H1 (cell line): ENCODE data around the gene ZFAND3. TPM values are rescaled to one million over a fixed set of nuclear protein-coding genes. Genes with fewer than 3 reads are reported as not detected.

Experiments
- CTCF ChIA-PET: fragments of 300-600 bp; sonication (Branson Sonifier 250); formaldehyde crosslinking; loops from one replicate; lab custom pipeline; 2021; ENCODE audit not compliant: partially characterized antibody; lab: Charles Lee
- POLR2A ChIA-PET: fragments of 300-600 bp; sonication (Branson Sonifier 250); formaldehyde crosslinking; loops from one replicate; lab custom pipeline; 2021; ENCODE audit warnings: inconsistent platforms; ENCODE audit not compliant: partially characterized antibody; lab: Charles Lee
- DNase-seq, 2 experiments: peaks; one replicate each; pipeline versions ENCODE4 v3.0.0 to v3.0.0-alpha.2; 2010 to 2022; ENCODE audit warnings: low spot score in 2 of 2, low read depth in 1 of 2, mixed read lengths in 1 of 2
- FAIRE-seq: peaks from 2 replicates; lab custom pipeline; 2011; peaks lifted over from hg19 to GRCh38; lab: Jason Lieb, UNC
- H2AFZ ChIP-seq: 2 replicates; pipeline ENCODE4 v1.8.1; 2012; ENCODE audit warnings: low read length, inconsistent platforms
- H2AK5ac ChIP-seq: 2 replicates; pipeline ENCODE4 v1.6.1; 2013; ENCODE audit warnings: low read depth, low read length
- H2BK120ac ChIP-seq: replicated peaks from 2 replicates; pipeline ENCODE3; 2013; ENCODE audit warnings: low read depth, low read length, inconsistent platforms
- H2BK12ac ChIP-seq: 2 replicates; pipeline ENCODE4 v1.6.1; 2013; ENCODE audit warnings: low read depth, low read length
- H2BK15ac ChIP-seq: 2 replicates; pipeline ENCODE4 v1.6.1; 2013; ENCODE audit warnings: low read length
- H2BK20ac ChIP-seq: 2 replicates; pipeline ENCODE4 v1.6.1; 2013; ENCODE audit warnings: low read length
- H2BK5ac ChIP-seq: 2 replicates; pipeline ENCODE4 v1.6.1; 2013; ENCODE audit warnings: low read depth, low read length
- H3K14ac ChIP-seq: 2 replicates; pipeline ENCODE4 v1.6.1; 2013; ENCODE audit warnings: inconsistent platforms; ENCODE audit not compliant: insufficient read length
- H3K18ac ChIP-seq: 2 replicates; pipeline ENCODE4 v1.6.1; 2013; ENCODE audit warnings: low read length; ENCODE audit errors: extremely low read depth
- H3K23ac ChIP-seq: 2 replicates; pipeline ENCODE4 v1.6.1; 2013; ENCODE audit warnings: inconsistent platforms; ENCODE audit not compliant: insufficient read length
- H3K23me2 ChIP-seq: 2 replicates; pipeline ENCODE4 v1.6.1; 2013; ENCODE audit warnings: low read depth, low read length
- H3K27ac ChIP-seq: 2 replicates; pipeline ENCODE4 v1.6.1; 2011; ENCODE audit warnings: low read depth, low read length, inconsistent platforms
- H3K27me3 ChIP-seq, 4 experiments: replicated peaks in 1 of 4; 1 replicate in 1 of 4; 2 replicates in 3 of 4; pipeline versions ENCODE4 v1.6.1 to v1.8.1; 2011 to 2013; ENCODE audit warnings: low read length in 3 of 4, mild to moderate bottlenecking in 3 of 4, inconsistent platforms in 2 of 4, mixed read lengths in 2 of 4, moderate library complexity in 1 of 4; ENCODE audit not compliant: control insufficient read depth in 3 of 4, insufficient read depth in 3 of 4; ENCODE audit errors: extremely low read depth in 1 of 4
- H3K36me3 ChIP-seq, 4 experiments: 2 replicates each; pipeline versions ENCODE4 v1.6.1 to v1.8.1; 2011 to 2013; ENCODE audit warnings: mild to moderate bottlenecking in 4 of 4, low read length in 3 of 4, moderate library complexity in 2 of 4, control low read depth in 1 of 4, inconsistent platforms in 1 of 4; ENCODE audit not compliant: insufficient read depth in 4 of 4, control insufficient read depth in 2 of 4
- H3K4ac ChIP-seq: replicated peaks from 2 replicates; pipeline ENCODE3; 2013; ENCODE audit warnings: low read length, low read depth, mixed read lengths, inconsistent platforms; ENCODE audit not compliant: insufficient read length
- H3K4me1 ChIP-seq, 4 experiments: replicated peaks in 1 of 4; 1 replicate in 1 of 4; 2 replicates in 3 of 4; pipeline versions ENCODE4 v1.6.1 to v1.8.1; 2011 to 2013; ENCODE audit warnings: low read length in 3 of 4, inconsistent platforms in 2 of 4, mixed read lengths in 1 of 4; ENCODE audit not compliant: insufficient read depth in 4 of 4, control insufficient read depth in 3 of 4
- H3K4me2 ChIP-seq, 2 experiments: 2 replicates each; pipeline versions ENCODE4 v1.6.1 to v1.8.1; 2011 to 2013; ENCODE audit warnings: low read depth in 2 of 2, low read length in 2 of 2, control low read depth in 1 of 2, inconsistent platforms in 1 of 2, mild to moderate bottlenecking in 1 of 2; ENCODE audit not compliant: insufficient read depth in 1 of 2
- H3K4me3 ChIP-seq, 4 experiments: fragments of 200-600, 300-600 bp in 1 of 4; sonication (generic), shearing (Covaris generic), sonication (Bioruptor Twin) in 1 of 4; 2 replicates each; pipeline versions ENCODE4 v1.5.1 to v1.8.1; 2011 to 2016; ENCODE audit warnings: low read length in 4 of 4, low read depth in 3 of 4, control low read depth in 2 of 4, inconsistent platforms in 2 of 4, mild to moderate bottlenecking in 2 of 4, mixed read lengths in 1 of 4, moderate library complexity in 1 of 4; ENCODE audit not compliant: insufficient read depth in 2 of 4; ENCODE audit errors: extremely low read depth in 1 of 4
- H3K56ac ChIP-seq: replicated peaks from 2 replicates; pipeline ENCODE3; 2013; ENCODE audit warnings: low read depth, mild to moderate bottlenecking, mixed read lengths, low read length, inconsistent platforms; ENCODE audit not compliant: insufficient read length
- H3K79me1 ChIP-seq: 2 replicates; pipeline ENCODE4 v1.6.1; 2013; ENCODE audit warnings: low read depth, low read length, control low read depth
- H3K79me2 ChIP-seq, 2 experiments: 2 replicates each; pipeline versions ENCODE4 v1.6.1 to v1.8.1; 2012 to 2013; ENCODE audit warnings: low read length in 2 of 2, mild to moderate bottlenecking in 2 of 2, inconsistent platforms in 1 of 2; ENCODE audit not compliant: insufficient read depth in 2 of 2, control insufficient read depth in 1 of 2
- H3K9ac ChIP-seq, 4 experiments: replicated peaks in 1 of 4; 1 replicate in 1 of 4; 2 replicates in 3 of 4; pipeline versions ENCODE4 v1.6.1 to v1.8.1; 2011 to 2013; ENCODE audit warnings: low read depth in 3 of 4, low read length in 3 of 4, control low read depth in 2 of 4, mild to moderate bottlenecking in 2 of 4, moderate library complexity in 2 of 4, inconsistent platforms in 1 of 4; ENCODE audit errors: extremely low read depth in 1 of 4
- H3K9me3 ChIP-seq, 2 experiments: 2 replicates each; pipeline versions ENCODE4 v1.6.1 to v1.8.1; 2012 to 2013; ENCODE audit warnings: mild to moderate bottlenecking in 2 of 2, moderate library complexity in 2 of 2, control low read depth in 1 of 2, inconsistent platforms in 1 of 2, low read depth in 1 of 2, low read length in 1 of 2, mixed read lengths in 1 of 2; ENCODE audit not compliant: insufficient read depth in 2 of 2
- H4K20me1 ChIP-seq, 2 experiments: replicated peaks in 1 of 2; 2 replicates each; pipeline versions ENCODE3 to v1.8.1; 2011 to 2013; ENCODE audit warnings: inconsistent platforms in 2 of 2, low read length in 2 of 2, mild to moderate bottlenecking in 1 of 2; ENCODE audit not compliant: insufficient read depth in 2 of 2, control insufficient read depth in 1 of 2
- H4K5ac ChIP-seq: 2 replicates; pipeline ENCODE4 v1.6.1; 2013; ENCODE audit warnings: low read length, low read depth, mixed read lengths, inconsistent platforms; ENCODE audit not compliant: insufficient read length
- H4K8ac ChIP-seq: 2 replicates; pipeline ENCODE4 v1.8.0; 2013; ENCODE audit warnings: mild to moderate bottlenecking, moderate library complexity, low read length, inconsistent platforms; ENCODE audit not compliant: insufficient read depth; ENCODE audit errors: extremely low read depth
- H4K91ac ChIP-seq: replicated peaks from 2 replicates; pipeline ENCODE3; 2013; ENCODE audit warnings: low read length, mixed read lengths, inconsistent platforms; ENCODE audit not compliant: insufficient read length
- CHD2 ChIP-seq: IDR thresholded peaks from 2 replicates; pipeline ENCODE4 v1.6.1; 2012; ENCODE audit warnings: low read length, improper control_type of control experiment
- WGBS, 2 experiments: shearing (Covaris generic) in 1 of 2; methylation state at CpG; one replicate each; pipeline versions ENCODE4 v1.1.6 to v1.1.7; 2013 to 2015; ENCODE audit warnings: low lambda C conversion rate in 2 of 2, mixed read lengths in 2 of 2, inconsistent platforms in 1 of 2, low coverage in 1 of 2, missing lambda C conversion rate in 1 of 2; ENCODE audit not compliant: insufficient replicate concordance in 2 of 2, insufficient coverage in 1 of 2, insufficient read length in 1 of 2; ENCODE audit errors: extremely low coverage in 1 of 2, missing lambda C conversion rate in 1 of 2; 5-methylcytosine and 5-hydroxymethylcytosine counted together
- polyA plus RNA-seq, 7 experiments: library from polyadenylated mRNA; depleted of rRNA in 3 of 7; stranded (reverse) in 5 of 7; unstranded in 2 of 7; fragments of >200 nt in 5 of 7; fragments of 200-250 nt in 2 of 7; gene quantifications; 1 replicate in 5 of 7; 2 replicates in 1 of 7; 4 replicates in 1 of 7; pipeline versions ENCODE4 v1.2.1 to v1.2.3, GENCODE V29; 2011 to 2013; ENCODE audit warnings: missing spikeins in 2 of 7, mixed read lengths in 2 of 7
- total RNA-seq: library from RNA; stranded (reverse); fragmentation: NEBNext Ultra II Directional; extraction: Animal tissue kit (Norgen Biotek cat#: 25700); gene quantifications from 2 replicates; pipeline ENCODE4 v1.2.1, GENCODE V29; 2021

Gene ZFAND3
- total and polyA plus RNA-seq, 2 of the 8 experiments (the other 6 are each of a cell fraction or from before 2014, with no cell fraction given) = 13.0 to 51.3 TPM

DNA sequence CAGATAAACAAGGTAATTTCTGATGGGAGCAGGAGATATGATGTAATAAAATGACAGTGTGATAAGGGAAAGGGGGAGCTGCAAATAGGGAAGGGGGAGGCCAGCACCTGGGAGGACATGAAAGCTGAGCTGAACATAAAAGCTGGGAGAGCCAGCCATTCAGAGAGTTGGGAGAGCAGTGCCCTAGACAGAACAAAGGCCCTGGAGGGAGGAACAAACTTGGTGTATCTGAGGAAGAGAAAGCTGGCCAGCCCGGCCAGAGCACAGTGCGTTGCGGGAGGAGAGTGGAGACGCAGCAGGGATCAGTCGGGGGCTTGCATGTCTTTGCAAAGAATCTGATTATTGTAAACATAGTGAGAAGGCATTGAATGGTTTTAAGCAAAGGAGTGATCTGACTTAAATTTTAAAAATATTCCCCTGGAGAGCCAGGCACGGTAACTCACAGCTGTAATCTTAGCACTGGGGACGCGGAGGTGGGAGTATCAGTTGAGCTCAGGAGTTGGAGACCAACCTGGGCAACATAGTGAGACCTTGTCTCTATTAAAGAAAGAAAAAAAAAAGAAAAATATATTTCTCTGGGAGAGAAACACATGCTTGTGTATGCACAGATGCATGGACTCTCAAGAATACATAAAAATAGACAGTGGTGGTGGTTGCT, 318.2 kb downstream of the ZFAND3 start:
- Histone ChIP-seq H3K18ac (no peak overlapping the region; the same call in 1 of the 2 replicates), H4K20me1 (no peaks in the 10 kb centered on the region), H3K27me3 (no peaks in the 10 kb centered on the region), H2BK20ac (no peak overlapping the region), H3K4ac (no peak overlapping the region), H3K23ac (no peak overlapping the region), H2BK12ac (0 out of 2 replicates have a peak overlapping the region, but pooled peaks have one; percentile 5), H3K4me2 (peak overlapping the region; percentile 4 to 47), H3K23me2 (no peaks in the 10 kb centered on the region), H3K79me2 (0 out of 4 replicates have a peak, but pooled peaks cover 0 to 4% of the 10 kb centered on the region in 2 experiments), H2BK15ac (no peak overlapping the region), H3K27ac (peak overlapping the region; percentile 28; the same call in 1 of the 2 replicates), H3K9me3 (no peaks in the 10 kb centered on the region), H2BK120ac (no peak overlapping the region), H3K9ac (no peak overlapping the region), H4K8ac (no peak overlapping the region), H3K36me3 (no peaks in the 10 kb centered on the region), H2AFZ (no peak overlapping the region), H3K4me1 (peaks cover 4 to 15% (median 12%) of the 10 kb centered on the region in 4 experiments), H4K91ac (no peak overlapping the region), H3K79me1 (no peaks in the 10 kb centered on the region; the same call in 1 of the 2 replicates), H3K4me3 (peak overlapping the region in 3 of 4 experiments; percentile 15 to 39 (median 16); a peak in 4 of 8 replicates), H3K14ac (no peak overlapping the region), H4K5ac (no peak overlapping the region), H2AK5ac (no peak overlapping the region), H3K56ac (no peak overlapping the region), H2BK5ac (no peak overlapping the region)
- ChIA-PET CTCF (interaction anchor here (1.1 to 1.8 kb wide), 3 partner anchors 10 to 103 kb away, joined by 3 to 8 read pairs (median 5); no protein-coding TSS in a partner anchor), POLR2A (interaction anchor here (1.0 to 1.6 kb wide), 4 partner anchors 10 to 21 kb away, joined by 3 to 5 read pairs (median 4); no protein-coding TSS in a partner anchor)
- 27% methylated on average over 8 of the region's 8 CpGs; no CpG with 5 or more reads in 1 of the 2 experiments for WGBS, 2 experiments
- DNase-seq = no peak
- no peak for FAIRE-seq
- TF ChIP-seq CHD2 = no peak
